Vagina (tissue), 2 donors: ENCODE data around the gene HERC4. TPM values are rescaled to one million over a fixed set of nuclear protein-coding genes. Genes with fewer than 3 reads are reported as not detected.

Experiments
- DNase-seq, 2 donors: peaks; one replicate each; pipeline ENCODE4 v3.0.0-alpha.2; 2017; ENCODE audit errors: extremely low spot score in 2 of 2
- H3K27ac ChIP-seq: fragments of 200-600 bp; sonication (generic); one replicate; pipeline ENCODE4 v1.5.1; 2019
- H3K27me3 ChIP-seq: fragments of 200-600 bp; sonication (generic); one replicate; pipeline ENCODE4 v1.5.1; 2019
- H3K36me3 ChIP-seq, 2 donors: fragments of 200-600 bp; sonication (generic); one replicate each; pipeline ENCODE4 v1.5.1; 2017 to 2019
- H3K4me1 ChIP-seq: fragments of 200-600 bp; sonication (generic); one replicate; pipeline ENCODE4 v1.5.1; 2019
- H3K4me3 ChIP-seq, 2 donors: fragments of 200-600 bp; sonication (generic); 1 replicate in 1 of 2; 2 replicates in 1 of 2; pipeline ENCODE4 v1.5.1; 2016 to 2019
- H3K9me3 ChIP-seq: fragments of 200-600 bp; sonication (generic); one replicate; pipeline ENCODE4 v1.5.1; 2019
- POLR2A ChIP-seq, 2 donors: fragments of 450-650 bp; IDR thresholded peaks; one replicate each; pipeline ENCODE4 v1.6.1; 2017; ENCODE audit warnings: antibody characterized with exemption in 2 of 2, mild to moderate bottlenecking in 2 of 2, moderate library complexity in 2 of 2
- POLR2AphosphoS5 ChIP-seq, 2 donors: sonication (generic); formaldehyde crosslinking; IDR thresholded peaks; one replicate each; pipeline ENCODE4 v1.9.0; 2017; ENCODE audit warnings: antibody characterized with exemption in 2 of 2, mild to moderate bottlenecking in 2 of 2, low read depth in 1 of 2; ENCODE audit not compliant: insufficient read depth in 1 of 2
- intact Hi-C: fragments of 100-400 bp; cut with DNase I; formaldehyde crosslinking; loops from one replicate; pipeline ENCODE4 v1.15.1; 2023
- total RNA-seq: library from RNA; depleted of rRNA; stranded (reverse); fragments of >200 nt; gene quantifications from one replicate; pipeline ENCODE4 v1.2.3, GENCODE V29; 2016
- TF ChIP-seq, protein P1 (sequence below), 3 experiments: fragments of 450-650 bp in 2 of 3; fragments of 200-600 bp in 1 of 3; sonication (generic) in 1 of 3; IDR thresholded peaks; one replicate each; pipeline ENCODE4 v1.5.1; 2017 to 2019; ENCODE audit warnings: antibody characterized with exemption in 3 of 3, mild to moderate bottlenecking in 2 of 3, moderate library complexity in 2 of 3

HERC4 gene
- total RNA-seq, 1 donor from 2014 or later: 47.9 TPM

DNA sequence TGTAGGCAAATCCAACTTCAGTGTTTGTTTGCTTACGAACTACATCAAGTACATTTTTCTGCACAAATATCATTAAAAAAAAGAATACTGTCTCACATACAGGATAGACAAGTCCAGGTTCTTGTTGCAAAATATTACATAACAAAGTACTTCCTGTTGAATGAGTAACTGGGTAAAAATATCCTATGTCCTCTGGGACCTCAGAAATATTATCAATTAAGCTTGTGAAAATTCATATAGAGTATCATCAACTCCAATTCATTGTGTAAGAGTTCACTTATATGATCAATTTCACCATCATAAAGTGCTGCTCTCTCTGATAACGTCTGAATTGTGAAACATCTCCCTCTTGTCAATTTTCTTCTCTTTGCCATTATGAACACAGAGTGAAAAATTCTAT, 22.6 kb downstream of the HERC4 start:
- DNase-seq: no peak
- TF ChIP-seq POLR2A (IDR thresholded peaks at IDR 0.05): no peak
- TF ChIP-seq POLR2AphosphoS5 (IDR thresholded peaks at IDR 0.05; ENCODE audit: insufficient read depth in 1 of 2, low read depth in 1 of 2): no peak
- TF ChIP-seq, protein P1, sequence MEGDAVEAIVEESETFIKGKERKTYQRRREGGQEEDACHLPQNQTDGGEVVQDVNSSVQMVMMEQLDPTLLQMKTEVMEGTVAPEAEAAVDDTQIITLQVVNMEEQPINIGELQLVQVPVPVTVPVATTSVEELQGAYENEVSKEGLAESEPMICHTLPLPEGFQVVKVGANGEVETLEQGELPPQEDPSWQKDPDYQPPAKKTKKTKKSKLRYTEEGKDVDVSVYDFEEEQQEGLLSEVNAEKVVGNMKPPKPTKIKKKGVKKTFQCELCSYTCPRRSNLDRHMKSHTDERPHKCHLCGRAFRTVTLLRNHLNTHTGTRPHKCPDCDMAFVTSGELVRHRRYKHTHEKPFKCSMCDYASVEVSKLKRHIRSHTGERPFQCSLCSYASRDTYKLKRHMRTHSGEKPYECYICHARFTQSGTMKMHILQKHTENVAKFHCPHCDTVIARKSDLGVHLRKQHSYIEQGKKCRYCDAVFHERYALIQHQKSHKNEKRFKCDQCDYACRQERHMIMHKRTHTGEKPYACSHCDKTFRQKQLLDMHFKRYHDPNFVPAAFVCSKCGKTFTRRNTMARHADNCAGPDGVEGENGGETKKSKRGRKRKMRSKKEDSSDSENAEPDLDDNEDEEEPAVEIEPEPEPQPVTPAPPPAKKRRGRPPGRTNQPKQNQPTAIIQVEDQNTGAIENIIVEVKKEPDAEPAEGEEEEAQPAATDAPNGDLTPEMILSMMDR (IDR thresholded peaks at IDR 0.05): no peak
- H3K27me3 ChIP-seq: no peaks in the 10 kb centered on the region
- intact Hi-C loops: no loop called here
- H3K4me3 ChIP-seq: no peak overlapping the region
- H3K9me3 ChIP-seq: no peaks in the 10 kb centered on the region
- H3K27ac ChIP-seq: no peak overlapping the region
- H3K36me3 ChIP-seq: no peaks in the 10 kb centered on the region
- peaks cover 4% of the 10 kb centered on the region for H3K4me1 ChIP-seq

DNA sequence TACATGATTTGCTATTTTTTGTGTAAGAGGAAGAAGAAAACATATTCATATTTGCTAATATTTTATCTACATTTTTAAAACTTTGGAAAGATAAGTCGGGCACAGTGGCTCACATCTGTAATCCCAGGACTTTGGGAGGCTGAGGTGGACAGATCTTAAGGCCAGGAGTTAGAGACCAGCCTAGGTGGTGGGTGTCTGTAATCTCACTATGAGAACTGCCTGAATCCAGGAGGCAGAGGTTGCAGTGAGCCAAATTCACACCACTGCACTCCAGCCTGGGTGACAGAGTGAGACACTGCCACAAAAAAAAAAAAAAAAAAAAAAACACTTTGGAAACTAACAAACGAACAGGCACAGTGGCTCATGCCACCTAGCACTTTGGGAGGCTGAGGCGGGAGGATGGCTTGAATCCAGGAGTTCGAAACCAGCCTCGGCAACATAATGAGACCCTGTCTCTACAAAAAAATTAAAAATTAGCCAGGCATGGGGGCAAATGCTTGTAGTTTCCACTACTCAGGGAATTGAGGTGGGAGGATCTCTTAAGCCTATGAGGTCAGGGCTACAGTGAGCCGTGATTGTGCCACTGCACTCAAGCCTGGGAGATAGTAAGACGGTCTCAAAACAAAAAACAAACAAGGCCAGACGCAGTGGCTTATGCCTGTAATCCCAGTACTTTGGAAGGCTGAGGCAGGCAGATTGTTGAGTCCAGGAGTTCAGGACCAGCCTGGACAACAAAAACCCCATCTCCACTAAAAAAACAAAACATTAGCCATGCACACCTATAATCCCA, 25.6 kb downstream of the HERC4 start:
- intact Hi-C loops: no loop called here
- Histone ChIP-seq H3K27ac (no peak overlapping the region), H3K27me3 (no peaks in the 10 kb centered on the region), H3K9me3 (no peaks in the 10 kb centered on the region), H3K4me1 (peaks cover 4% of the 10 kb centered on the region), H3K36me3 (no peaks in the 10 kb centered on the region), H3K4me3 (no peak overlapping the region)
- DNase-seq: no peak
- TF ChIP-seq POLR2A (IDR thresholded peaks at IDR 0.05) (no peak), POLR2AphosphoS5 (IDR thresholded peaks at IDR 0.05; ENCODE audit: insufficient read depth in 1 of 2, low read depth in 1 of 2) (no peak)
- TF ChIP-seq, protein P1 (IDR thresholded peaks at IDR 0.05): no peak

DNA sequence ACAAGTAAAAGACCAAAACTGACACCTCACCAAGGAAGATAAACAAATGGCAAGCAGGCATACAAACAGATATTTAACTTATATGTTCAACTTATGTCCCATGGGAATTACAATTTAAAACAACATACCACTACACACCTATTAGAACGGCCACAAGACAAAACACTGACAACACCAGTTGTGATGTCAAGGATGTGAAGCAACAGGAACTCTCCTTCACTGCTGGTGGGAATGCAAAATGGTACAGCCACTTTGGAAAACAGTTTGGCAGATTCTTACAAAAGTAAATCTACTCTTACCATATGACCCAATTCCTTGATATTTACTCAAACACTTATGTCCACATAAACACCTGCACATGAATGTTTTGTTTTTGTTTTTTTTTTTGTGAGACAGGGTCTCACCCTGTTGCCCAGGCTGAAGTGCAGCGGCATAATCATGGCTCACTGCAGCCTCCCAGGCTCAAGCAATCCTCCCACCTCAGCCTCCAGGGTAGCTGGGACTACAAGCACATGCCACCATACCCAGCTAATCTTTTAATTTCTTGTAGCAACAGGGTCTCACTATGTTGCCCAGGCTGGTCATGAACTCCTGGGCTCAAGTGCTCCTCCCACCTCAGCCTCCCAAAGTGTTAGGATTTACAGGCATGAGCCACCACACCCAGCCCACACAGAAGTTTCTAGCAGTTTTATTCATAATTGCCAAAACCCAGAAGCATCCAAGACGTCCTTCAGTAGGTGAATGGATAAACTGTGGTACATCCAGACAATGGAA, 27.3 kb downstream of the HERC4 start:
- H3K27me3 ChIP-seq: no peaks in the 10 kb centered on the region
- no peaks in the 10 kb centered on the region for H3K9me3 ChIP-seq
- peaks cover 4% of the 10 kb centered on the region for H3K4me1 ChIP-seq
- no peak overlapping the region for H3K4me3 ChIP-seq
- H3K36me3 ChIP-seq: peaks cover 0 to 5% of the 10 kb centered on the region in 2 donors
- intact Hi-C loops: no loop called here
- no peak overlapping the region for H3K27ac ChIP-seq
- no peak for TF ChIP-seq POLR2AphosphoS5 (IDR thresholded peaks at IDR 0.05; ENCODE audit: insufficient read depth in 1 of 2, low read depth in 1 of 2)
- TF ChIP-seq, protein P1 (IDR thresholded peaks at IDR 0.05): no peak
- TF ChIP-seq POLR2A (IDR thresholded peaks at IDR 0.05): no peak
- DNase-seq: no peak

DNA sequence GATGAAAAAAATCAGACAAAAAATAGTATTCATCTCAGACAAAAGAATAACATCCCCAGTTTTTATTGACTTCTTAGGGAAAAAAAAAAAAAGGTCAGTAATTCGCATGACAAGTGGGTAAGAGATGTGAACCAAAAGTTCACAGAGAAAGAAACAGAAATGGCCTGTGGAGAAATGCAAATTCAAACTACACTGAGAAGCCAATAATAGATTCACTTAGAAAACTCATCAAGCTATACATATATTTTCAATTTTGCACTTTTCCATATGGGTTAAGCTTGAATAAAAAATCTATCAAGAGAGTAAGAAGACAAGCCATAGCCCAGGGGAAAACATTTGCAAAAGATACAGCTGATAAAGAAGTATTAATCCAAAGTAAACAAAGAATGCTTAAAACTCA, 28.0 kb downstream of the HERC4 start:
- Histone ChIP-seq H3K27ac (no peak overlapping the region), H3K9me3 (no peaks in the 10 kb centered on the region), H3K27me3 (no peaks in the 10 kb centered on the region), H3K4me3 (no peak overlapping the region), H3K4me1 (peaks cover 4% of the 10 kb centered on the region), H3K36me3 (peaks cover 0 to 5% of the 10 kb centered on the region in 2 donors)
- TF ChIP-seq, protein P1 (IDR thresholded peaks at IDR 0.05): no peak
- TF ChIP-seq POLR2A (IDR thresholded peaks at IDR 0.05) (no peak), POLR2AphosphoS5 (IDR thresholded peaks at IDR 0.05; ENCODE audit: insufficient read depth in 1 of 2, low read depth in 1 of 2) (no peak)
- no peak for DNase-seq
- intact Hi-C loops: no loop called here
